ENCODE data around the gene MAP2K2. TPM values are rescaled to one million over a fixed set of nuclear protein-coding genes. Genes with fewer than 3 reads are reported as not detected.
A peak's percentile ranks its signal among the peaks of the same experiment; 100 is the strongest.

Gene MAP2K2
- total and polyA plus RNA-seq, 9 of the 15 experiments (the other 6 are each of a cell fraction or from before 2014, with no cell fraction given): 1.0 to 151 (median 58.3) TPM

- TF ChIP-seq CREM (IDR thresholded peaks at IDR 0.05; ENCODE audit: low read depth) (no peak), SLC30A9 (CRISPR knock-in tag; IDR thresholded peaks at IDR 0.05) (no peak), ZNF785 (CRISPR knock-in tag; IDR thresholded peaks at IDR 0.05) (no peak), ESRRA (IDR thresholded peaks at IDR 0.05; ENCODE audit: borderline replicate concordance, low read depth) (no peak), BRD4 (IDR thresholded peaks at IDR 0.05) (no peak), TBL1XR1 (IDR thresholded peaks at IDR 0.05; ENCODE audit: low read length in 2 of 2) (no peak), MEF2D (tag; conservative IDR thresholded peaks at IDR 0.05; ENCODE audit: low read depth) (no peak), RBBP5 (IDR thresholded peaks at IDR 0.05; ENCODE audit: borderline replicate concordance, insufficient read depth, low read length, poor library complexity, severe bottlenecking) (peak; percentile 37), YY1 (IDR thresholded peaks at IDR 0.05; ENCODE audit: borderline replicate concordance in 1 of 3, control insufficient read depth in 1 of 3, extremely low read depth in 1 of 3, insufficient read depth in 3 of 3, insufficient read length in 1 of 3, insufficient replicate concordance in 2 of 3, low read depth in 1 of 3, low read length in 2 of 3) (no peak), PTTG1 (tag; IDR thresholded peaks at IDR 0.05; ENCODE audit: low read depth) (no peak), PRMT5 (CRISPR knock-in tag; IDR thresholded peaks at IDR 0.05) (no peak), RBM15 (IDR thresholded peaks at IDR 0.05; ENCODE audit: insufficient read depth, low read length) (no peak), SPI1 (IDR thresholded peaks at IDR 0.05; ENCODE audit: borderline replicate concordance, low read depth, low read length) (peak; percentile 37; the same call in 1 of the 2 replicates), E2F5 (CRISPR knock-in tag; IDR thresholded peaks at IDR 0.05) (no peak), PYGO2 (tag; IDR thresholded peaks at IDR 0.05) (no peak), ZFPM2 (CRISPR knock-in tag; IDR thresholded peaks at IDR 0.05) (no peak), ZC3H4 (CRISPR knock-in tag; IDR thresholded peaks at IDR 0.05; ENCODE audit: borderline replicate concordance) (no peak), FOXJ2 (tag; IDR thresholded peaks at IDR 0.05) (no peak), RFX5 (IDR thresholded peaks at IDR 0.05; ENCODE audit: low read depth, low read length) (no peak), GABPB1 (CRISPR knock-in tag; IDR thresholded peaks at IDR 0.05) (no peak), PBX2 (CRISPR knock-in tag; IDR thresholded peaks at IDR 0.05; ENCODE audit: low read depth) (no peak), PBX2 (tag; conservative IDR thresholded peaks at IDR 0.05; ENCODE audit: low read depth) (no peak)
These were observed 55.6 kb downstream of the MAP2K2 start (continued) for GRCh38 chr19:4068047-4068966.
